Astrocyte (in vitro differentiated cells and primary cell): ENCODE data around the gene COPB1.

ENCODE experiments used
- CTCF ChIP-seq: IDR thresholded peaks from 2 replicates; pipeline ENCODE4 v1.5.1; 2011; ENCODE audit warnings: low read depth, mild to moderate bottlenecking, inconsistent platforms, low read length, moderate library complexity; ENCODE audit not compliant: insufficient read depth
- EZH2 ChIP-seq: IDR thresholded peaks from 2 replicates; pipeline ENCODE4 v1.6.1; 2012; ENCODE audit warnings: mild to moderate bottlenecking, low read length, inconsistent platforms; ENCODE audit not compliant: insufficient read depth

- TF ChIP-seq CTCF (no peak), EZH2 (no peak)
Measured at GRCh38 chr11:14480716-14481115, 18.9 kb downstream of the COPB1 start.
